B cell (primary cell): ENCODE results near the gene SLC30A3. TPM values are rescaled to one million over a fixed set of nuclear protein-coding genes. Genes with fewer than 3 reads are reported as not detected.

ENCODE experiments used
- ATAC-seq: fragments of 200-7000 bp; cut with Tn5 transposase; one replicate; pipeline ENCODE4 v1.10.0; 2021; ENCODE audit warnings: low read depth, mild to moderate bottlenecking, moderate number of reproducible peaks, moderate library complexity
- CTCF ChIA-PET: fragments of 350-600 bp; sonication (Branson Sonifier 250); formaldehyde crosslinking; loops from one replicate; lab custom pipeline; 2021; ENCODE audit warnings: antibody characterized with exemption, inconsistent platforms; lab: Charles Lee
- POLR2A ChIA-PET: fragments of 350-600 bp; sonication (Branson Sonifier 250); formaldehyde crosslinking; loops from one replicate; lab custom pipeline; 2021; ENCODE audit warnings: antibody characterized with exemption; lab: Charles Lee
- DNase-seq: peaks from one replicate; pipeline ENCODE4 v3.0.0; 2013
- H2AFZ ChIP-seq: 2 replicates; pipeline ENCODE4 v1.6.1; 2012; ENCODE audit warnings: mild to moderate bottlenecking, low read depth, low read length; ENCODE audit not compliant: insufficient read depth, poor library complexity, severe bottlenecking
- H3K27ac ChIP-seq, 2 donors: 1 replicate in 1 of 2; 2 replicates in 1 of 2; pipeline ENCODE4 v1.5.1; 2012 to 2013; ENCODE audit warnings: low read length in 2 of 2, mild to moderate bottlenecking in 2 of 2, moderate library complexity in 1 of 2
- H3K27me3 ChIP-seq, 4 experiments: fragments of 200-600 bp in 1 of 4; sonication (generic) in 1 of 4; replicated peaks in 1 of 4; 1 replicate in 2 of 4; 2 replicates in 2 of 4; pipeline versions ENCODE4 v1.6.1 to v1.7.0; 2013 to 2016; ENCODE audit warnings: low read length in 3 of 4, mild to moderate bottlenecking in 2 of 4, mixed read lengths in 1 of 4, moderate library complexity in 1 of 4; ENCODE audit not compliant: insufficient read depth in 4 of 4, control insufficient read depth in 3 of 4; ENCODE audit errors: control extremely low read depth in 1 of 4
- H3K36me3 ChIP-seq, 2 experiments: replicated peaks in 1 of 2; 1 replicate in 1 of 2; 2 replicates in 1 of 2; pipeline versions ENCODE4 v1.6.1 to v1.7.1; 2013; ENCODE audit warnings: low read length in 1 of 2; ENCODE audit not compliant: insufficient read depth in 2 of 2, control insufficient read depth in 1 of 2; ENCODE audit errors: control extremely low read depth in 1 of 2, extremely low read depth in 1 of 2
- H3K4me1 ChIP-seq, 2 donors: fragments of 200-600 bp in 1 of 2; sonication (generic) in 1 of 2; 1 replicate in 1 of 2; 2 replicates in 1 of 2; pipeline versions ENCODE4 v1.5.1 to v1.6.1; 2013 to 2017; ENCODE audit warnings: low read length in 2 of 2; ENCODE audit not compliant: control insufficient read depth in 2 of 2, insufficient read depth in 2 of 2
- H3K4me2 ChIP-seq: replicated peaks from 2 replicates; pipeline ENCODE3; 2012; ENCODE audit warnings: mild to moderate bottlenecking, low read depth, low read length; ENCODE audit not compliant: poor library complexity, severe bottlenecking
- H3K4me3 ChIP-seq, 5 experiments: fragments of 200-600 bp in 1 of 5; sonication (generic) in 1 of 5; 1 replicate in 3 of 5; 2 replicates in 2 of 5; pipeline versions ENCODE4 v1.5.1 to v1.7.0; 2011 to 2016; ENCODE audit warnings: low read length in 4 of 5, mild to moderate bottlenecking in 4 of 5, low read depth in 2 of 5, control low read depth in 1 of 5, moderate library complexity in 1 of 5; ENCODE audit not compliant: insufficient read depth in 1 of 5; ENCODE audit errors: control extremely low read depth in 1 of 5, extremely low read depth in 1 of 5
- H3K79me2 ChIP-seq: fragments of 200-600 bp; sonication (generic); one replicate; pipeline ENCODE4 v1.6.0; 2016; ENCODE audit warnings: low read length; ENCODE audit not compliant: control insufficient read depth, insufficient read depth
- H3K9ac ChIP-seq: fragments of 200-600 bp; sonication (generic); 2 replicates; pipeline ENCODE4 v1.6.1; 2017; ENCODE audit warnings: mild to moderate bottlenecking, low read length, moderate library complexity
- H3K9me3 ChIP-seq, 3 donors: one replicate each; pipeline versions ENCODE4 v1.6.1 to v1.7.1; 2013; ENCODE audit warnings: low read length in 2 of 3; ENCODE audit not compliant: control insufficient read depth in 2 of 3, insufficient read depth in 1 of 3; ENCODE audit errors: control extremely low read depth in 1 of 3
- H4K20me1 ChIP-seq: 2 replicates; pipeline ENCODE4 v1.6.0; 2012; ENCODE audit warnings: mild to moderate bottlenecking, low read length; ENCODE audit not compliant: insufficient read depth, control insufficient read depth, poor library complexity, severe bottlenecking
- H3K27ac Mint-ChIP-seq: one replicate; pipeline ENCODE4 v1.8.0; 2021; ENCODE audit warnings: mixed read lengths
- H3K27me3 Mint-ChIP-seq: one replicate; pipeline ENCODE4 v1.8.0; 2021; ENCODE audit warnings: mixed read lengths
- H3K4me1 Mint-ChIP-seq: one replicate; pipeline ENCODE4 v1.8.0; 2021; ENCODE audit warnings: mixed read lengths
- H3K4me3 Mint-ChIP-seq: one replicate; pipeline ENCODE4 v1.8.0; 2021; ENCODE audit warnings: mixed read lengths
- H3K9me3 Mint-ChIP-seq: one replicate; pipeline ENCODE4 v1.8.0; 2022; ENCODE audit warnings: mixed read lengths; ENCODE audit not compliant: insufficient read depth
- CTCF ChIP-seq: fragments of 200-600 bp; IDR thresholded peaks from one replicate; pipeline ENCODE4 v1.8.0; 2022; ENCODE audit warnings: antibody characterized with exemption, mild to moderate bottlenecking
- EZH2 ChIP-seq: IDR thresholded peaks from 2 replicates; pipeline ENCODE4 v1.6.1; 2012; ENCODE audit warnings: borderline replicate concordance, low read depth, mild to moderate bottlenecking, moderate library complexity, low read length; ENCODE audit not compliant: insufficient read depth, poor library complexity, severe bottlenecking
- whole genome bisulfite sequencing: methylation state at CpG from one replicate; pipeline ENCODE4 v1.1.5; 2013; ENCODE audit warnings: missing lambda C conversion rate; ENCODE audit not compliant: insufficient coverage; 5-methylcytosine and 5-hydroxymethylcytosine counted together
- intact Hi-C: fragments of 100-400 bp; cut with micrococcal nuclease; formaldehyde crosslinking; loops from one replicate; pipeline ENCODE4 v1.10.0; 2022
- polyA plus RNA-seq: library from polyadenylated mRNA; depleted of rRNA; stranded (reverse); fragments of >200 nt; gene quantifications from 2 replicates; pipeline ENCODE4 v1.2.3, GENCODE V29; 2012
- total RNA-seq, 2 donors: library from RNA; stranded (reverse); fragments of 120-200 nt in 1 of 2; gene quantifications; 1 replicate in 1 of 2; 2 replicates in 1 of 2; pipeline versions ENCODE4 v1.2.3 to v1.2.4, GENCODE V29; 2013 to 2022

SLC30A3 gene
- total and polyA plus RNA-seq, 2 donors (not counting 1 experiment from before 2014, with no cell fraction given), result 0.09 TPM; not detected in 1

GRCh38 chr2:27298391-27299080 lies 35.7 kb upstream of the SLC30A3 start:
- Histone ChIP-seq H3K4me1 (peaks cover 0 to 8% of the 10 kb centered on the region in 2 donors), H3K79me2 (no peaks in the 10 kb centered on the region), H3K27ac (no peak overlapping the region), H2AFZ (no peak overlapping the region), H3K9me3 (no peaks in the 10 kb centered on the region), H3K4me3 (no peak overlapping the region), H3K4me2 (no peak overlapping the region), H3K9ac (no peak overlapping the region), H4K20me1 (no peaks in the 10 kb centered on the region), H3K27me3 (peaks cover 0 to 13% (median 2%) of the 10 kb centered on the region in 4 experiments), H3K36me3 (no peaks in the 10 kb centered on the region)
- no peak for TF ChIP-seq EZH2
- no peak for TF ChIP-seq CTCF
- DNase-seq, result no peak
- ChIA-PET POLR2A (interaction anchor here (0.6 kb wide), 1 partner anchor 92 kb away, joined by 3 read pairs; no protein-coding TSS in a partner anchor), CTCF (interaction anchor here (2.1 kb wide), 1 partner anchor 24 kb away, joined by 5 read pairs; the partner anchor contains the start of gene MPV17)
- no peaks in the 10 kb centered on the region for H3K9me3 Mint-ChIP-seq
- WGBS, result 89% methylated on average over 14 of the region's 18 CpGs
- H3K4me3 Mint-ChIP-seq, result no peak overlapping the region
- ATAC-seq, result no peak
- H3K4me1 Mint-ChIP-seq, result peaks cover 4% of the 10 kb centered on the region
- no peak overlapping the region for H3K27ac Mint-ChIP-seq
- peaks cover 19% of the 10 kb centered on the region for H3K27me3 Mint-ChIP-seq
- intact Hi-C loops, result no loop called here

- Mint-ChIP-seq H3K4me1 (no peaks in the 10 kb centered on the region), H3K4me3 (no peak overlapping the region), H3K27me3 (peaks cover 30% of the 10 kb centered on the region), H3K27ac (no peak overlapping the region), H3K9me3 (no peaks in the 10 kb centered on the region)
- Histone ChIP-seq H3K9ac (no peak overlapping the region), H2AFZ (no peak overlapping the region), H4K20me1 (no peaks in the 10 kb centered on the region), H3K27ac (no peak overlapping the region), H3K4me3 (no peak overlapping the region), H3K36me3 (no peaks in the 10 kb centered on the region), H3K4me1 (no peaks in the 10 kb centered on the region), H3K9me3 (no peaks in the 10 kb centered on the region), H3K79me2 (no peaks in the 10 kb centered on the region), H3K4me2 (no peak overlapping the region), H3K27me3 (peaks cover 0 to 13% (median 2%) of the 10 kb centered on the region in 4 experiments)
- ChIA-PET POLR2A (no interaction called here), CTCF (no interaction called here)
- TF ChIP-seq EZH2 (no peak), CTCF (no peak)
- no peak for ATAC-seq
- intact Hi-C loops, result no loop called here
- no CpG with 5 or more reads among the region's 3 CpGs for WGBS
- no peak for DNase-seq
Observed at GRCh38 chr2:27297195-27297594, 34.3 kb upstream of the SLC30A3 start.
